IMR-90 (cell line): ENCODE results near the gene ATF5. TPM values are rescaled to one million over a fixed set of nuclear protein-coding genes. Genes with fewer than 3 reads are reported as not detected.

Experiments used
- ATAC-seq: fragments of 200-7000 bp; cut with Tn5 transposase; 2 replicates; pipeline ENCODE4 v1.9.1; 2020; ENCODE audit warnings: low read depth, mild to moderate bottlenecking, moderate library complexity
- BruUV-seq: library from RNA; stranded (reverse); fragments of 400-500 nt; replicated peaks from 2 replicates; lab custom pipeline; 2021; lab: Mats Ljungman, UMichigan
- CTCF ChIA-PET: fragments of 300-600 bp; formaldehyde crosslinking; extraction: SDS; loops from one replicate; lab custom pipeline; 2021; ENCODE audit warnings: antibody characterized with exemption; lab: Yijun Ruan, JAX
- POLR2A ChIA-PET: fragments of 300-600 bp; sonication (Branson Sonifier 250); formaldehyde crosslinking; loops from one replicate; lab custom pipeline; 2022; ENCODE audit warnings: antibody characterized with exemption; ENCODE audit not compliant: unreplicated experiment; lab: Charles Lee
- DNase-seq: peaks from one replicate; pipeline ENCODE4 v3.0.0; 2013
- H2AFZ ChIP-seq: replicated peaks from 2 replicates; pipeline ENCODE3; 2013; ENCODE audit warnings: low read length, mild to moderate bottlenecking; ENCODE audit not compliant: poor library complexity
- H2AK5ac ChIP-seq: 2 replicates; pipeline ENCODE4 v1.6.1; 2013; ENCODE audit warnings: low read depth, low read length, inconsistent platforms
- H2AK9ac ChIP-seq: replicated peaks from 2 replicates; pipeline ENCODE3; 2013; ENCODE audit warnings: mild to moderate bottlenecking, low read depth, low read length, moderate library complexity; ENCODE audit not compliant: poor library complexity
- H2BK120ac ChIP-seq: 2 replicates; pipeline ENCODE4 v1.6.1; 2013; ENCODE audit warnings: low read depth, low read length, inconsistent platforms
- H2BK15ac ChIP-seq: 3 replicates; pipeline ENCODE4 v1.6.1; 2013; ENCODE audit warnings: low read depth, low read length, inconsistent platforms
- H2BK20ac ChIP-seq: 2 replicates; pipeline ENCODE4 v1.6.1; 2013; ENCODE audit warnings: low read depth, mild to moderate bottlenecking, inconsistent platforms, low read length, moderate library complexity
- H2BK5ac ChIP-seq: 2 replicates; pipeline ENCODE4 v1.6.1; 2013; ENCODE audit warnings: mild to moderate bottlenecking, low read depth, low read length, inconsistent platforms; ENCODE audit not compliant: poor library complexity, severe bottlenecking
- H3K14ac ChIP-seq: replicated peaks from 2 replicates; pipeline ENCODE4 v1.6.1; 2013; ENCODE audit warnings: low read depth, low read length, inconsistent platforms
- H3K18ac ChIP-seq: 2 replicates; pipeline ENCODE4 v1.6.1; 2013; ENCODE audit warnings: low read depth, low read length, control low read depth
- H3K23ac ChIP-seq: 2 replicates; pipeline ENCODE4 v1.6.1; 2013; ENCODE audit warnings: low read depth, low read length, inconsistent platforms
- H3K27ac ChIP-seq: 2 replicates; pipeline ENCODE4 v1.5.1; 2013; ENCODE audit warnings: mild to moderate bottlenecking, control low read depth, low read length; ENCODE audit not compliant: insufficient read depth
- H3K27me3 ChIP-seq: 2 replicates; pipeline ENCODE4 v1.6.1; 2013; ENCODE audit warnings: low read length; ENCODE audit not compliant: control insufficient read depth, insufficient read depth
- H3K36me3 ChIP-seq: 2 replicates; pipeline ENCODE4 v1.6.1; 2013; ENCODE audit warnings: low read length, mixed read lengths; ENCODE audit not compliant: control insufficient read depth, insufficient read depth
- H3K4ac ChIP-seq: 2 replicates; pipeline ENCODE4 v1.6.1; 2013; ENCODE audit warnings: low read depth, low read length, inconsistent platforms
- H3K4me1 ChIP-seq: 2 replicates; pipeline ENCODE4 v1.6.1; 2013; ENCODE audit warnings: low read length, mixed read lengths; ENCODE audit not compliant: control insufficient read depth, insufficient read depth
- H3K4me2 ChIP-seq: 2 replicates; pipeline ENCODE4 v1.6.1; 2013; ENCODE audit warnings: low read depth, mild to moderate bottlenecking, control low read depth, low read length, moderate library complexity
- H3K4me3 ChIP-seq: 2 replicates; pipeline ENCODE4 v1.5.1; 2013; ENCODE audit warnings: low read depth, mild to moderate bottlenecking, control low read depth, low read length, moderate library complexity; ENCODE audit not compliant: insufficient read depth
- H3K56ac ChIP-seq: 2 replicates; pipeline ENCODE4 v1.6.1; 2013; ENCODE audit warnings: low read length, inconsistent platforms; ENCODE audit not compliant: insufficient read depth; ENCODE audit errors: extremely low read depth
- H3K79me1 ChIP-seq, 2 experiments: 2 replicates each; pipeline ENCODE4 v1.6.1; 2013; ENCODE audit warnings: low read length in 2 of 2, inconsistent platforms in 1 of 2, low read depth in 1 of 2
- H3K9ac ChIP-seq: 2 replicates; pipeline ENCODE4 v1.6.1; 2013; ENCODE audit warnings: low read depth, low read length, control low read depth
- H3K9me1 ChIP-seq: 2 replicates; pipeline ENCODE4 v1.6.1; 2013; ENCODE audit warnings: low read length, inconsistent platforms; ENCODE audit not compliant: insufficient read depth
- H3K9me3 ChIP-seq: 2 replicates; pipeline ENCODE4 v1.6.1; 2013; ENCODE audit warnings: low read length; ENCODE audit not compliant: control insufficient read depth, insufficient read depth
- H4K20me1 ChIP-seq: 2 replicates; pipeline ENCODE4 v1.6.1; 2013; ENCODE audit warnings: low read length, inconsistent platforms; ENCODE audit not compliant: insufficient read depth
- H4K5ac ChIP-seq: 2 replicates; pipeline ENCODE4 v1.6.1; 2013; ENCODE audit warnings: mild to moderate bottlenecking, low read depth, low read length, control low read depth
- H4K8ac ChIP-seq, 2 experiments: 2 replicates each; pipeline ENCODE4 v1.6.1; 2013; ENCODE audit warnings: low read depth in 2 of 2, low read length in 2 of 2, control low read depth in 1 of 2, inconsistent platforms in 1 of 2
- H4K91ac ChIP-seq: 2 replicates; pipeline ENCODE4 v1.6.1; 2013; ENCODE audit warnings: low read depth, low read length, inconsistent platforms; ENCODE audit not compliant: insufficient read depth
- BHLHE40 ChIP-seq: fragments of 150-350 bp; IDR thresholded peaks from 2 replicates; pipeline ENCODE4 v1.6.1; 2016; ENCODE audit warnings: mild to moderate bottlenecking, low read depth, low read length
- CTCF ChIP-seq: conservative IDR thresholded peaks from 2 replicates; pipeline ENCODE4 v1.5.1; 2012; ENCODE audit warnings: mild to moderate bottlenecking, low read depth, low read length, improper control_type of control experiment
- FOS ChIP-seq: fragments of 150-350 bp; IDR thresholded peaks from 2 replicates; pipeline ENCODE4 v1.6.1; 2016; ENCODE audit warnings: low read depth, low read length
- WGBS, 2 experiments: methylation state at CpG; one replicate each; pipeline versions ENCODE4 v1.1.5 to v1.1.7; 2013; ENCODE audit warnings: missing lambda C conversion rate in 2 of 2; ENCODE audit not compliant: insufficient read length in 1 of 2; ENCODE audit errors: extremely low coverage in 2 of 2; 5-methylcytosine and 5-hydroxymethylcytosine counted together
- dilution Hi-C: fragments of 300-500 bp; cut with HindIII; formaldehyde crosslinking; loops from one replicate; pipeline ENCODE4 v1.14.3; 2018; ENCODE audit warnings: low sequenced_read_pairs; ENCODE audit not compliant: unreplicated experiment
- in situ Hi-C: fragments of 300-500 bp; cut with MboI; formaldehyde crosslinking; loops from 3 replicates; pipeline ENCODE4 v1.14.3; 2019; ENCODE audit warnings: low sequenced_read_pairs, inconsistent platforms, mixed read lengths
- intact Hi-C: fragments of 100-400 bp; cut with micrococcal nuclease; formaldehyde crosslinking; loops from 2 replicates; pipeline ENCODE4 v1.10.0; 2022
- polyA plus RNA-seq, 3 experiments: library from polyadenylated mRNA; depleted of rRNA; stranded (reverse); fragments of >200 nt; gene quantifications; 2 replicates each; pipeline ENCODE4 v1.2.3, GENCODE V29; 2012; ENCODE audit warnings: low replicate concordance in 1 of 3
- total RNA-seq: library from RNA; depleted of rRNA; stranded (reverse); fragments of >200 nt; gene quantifications from 2 replicates; pipeline ENCODE4 v1.2.3, GENCODE V29; 2012

ATF5 gene
- total and polyA plus RNA-seq, 2 of the 4 experiments (the other 2 are of a cell fraction) = 2.7 to 15.7 TPM

- no peaks in the 10 kb centered on the region for H3K9me3 ChIP-seq
- no peak overlapping the region for H3K18ac ChIP-seq
- in situ Hi-C loops (no loop called here), intact Hi-C loops (no loop called here), dilution Hi-C loops (no loop called here)
- H4K91ac ChIP-seq = no peak overlapping the region
- no peak overlapping the region for H3K4ac ChIP-seq
- BruUV-seq = no TSS peak
- no peak overlapping the region for H4K8ac ChIP-seq
- no peak overlapping the region for H2BK20ac ChIP-seq
- no peak overlapping the region for H2BK5ac ChIP-seq
- peaks cover 28% of the 10 kb centered on the region for H4K20me1 ChIP-seq
- H3K79me1 ChIP-seq = peaks cover 25 to 76% of the 10 kb centered on the region in 2 experiments
- no peak overlapping the region for H3K23ac ChIP-seq
- H3K9ac ChIP-seq = no peak overlapping the region
- ATAC-seq (peak; percentile 68), DNase-seq (peak; percentile 44)
- TF ChIP-seq BHLHE40 (0 out of 2 replicates have a peak, but pooled peaks have one; percentile 6), CTCF (no peak), FOS (no peak)
- H4K5ac ChIP-seq = no peak overlapping the region
- peak overlapping the region; percentile 77 for H2AK9ac ChIP-seq
- H3K4me2 ChIP-seq = no peak overlapping the region
- WGBS, 2 experiments = 76% methylated on average over 9 of the region's 21 CpGs; no CpG with 5 or more reads in 1 of the 2 experiments
- H3K27me3 ChIP-seq = no peaks in the 10 kb centered on the region
- ChIA-PET POLR2A (no interaction called here), CTCF (no interaction called here)
- H3K4me1 ChIP-seq = peaks cover 3% of the 10 kb centered on the region
- no peak overlapping the region for H2BK15ac ChIP-seq
- peaks cover 9% of the 10 kb centered on the region for H3K9me1 ChIP-seq
- no peak overlapping the region for H2AK5ac ChIP-seq
- H3K56ac ChIP-seq = no peak overlapping the region
- no peak overlapping the region for H3K27ac ChIP-seq
- no peak overlapping the region for H3K4me3 ChIP-seq
- H2AFZ ChIP-seq = no peak overlapping the region
- no peak overlapping the region for H3K14ac ChIP-seq
- H2BK120ac ChIP-seq = no peak overlapping the region
- H3K36me3 ChIP-seq = peaks cover 60% of the 10 kb centered on the region
These were observed 15.9 kb upstream of the ATF5 start for GRCh38 chr19:49912965-49913685.
